Measurements from ENCODE around the gene OR2T11.

Gene OR2T11

GRCh38 chr1:248613742-248614141, 21.1 kb downstream of the OR2T11 start:
- no peaks in the 10 kb centered on the region for H4K20me1 ChIP-seq (ENCODE audit: control insufficient read depth, insufficient read depth, low read depth, low read length)
- no peaks in the 10 kb centered on the region for H3K9me2 ChIP-seq (replicated peaks; ENCODE audit: control insufficient read depth, low read length)
- peaks cover 5% of the 10 kb centered on the region; the same call in 1 of the 2 replicates for H3K27me3 ChIP-seq (ENCODE audit: control insufficient read depth, low read length)
- no peaks in the 10 kb centered on the region for H3F3A ChIP-seq (ENCODE audit: control insufficient read depth, insufficient read depth)
- no peaks in the 10 kb centered on the region for H3K4me1 ChIP-seq (ENCODE audit: control insufficient read depth, low read length)
- H3K27ac ChIP-seq (ENCODE audit: low read depth, low read length): no peak overlapping the region
- H3K4me2 ChIP-seq (ENCODE audit: low read length): no peak overlapping the region
- no peaks in the 10 kb centered on the region for H3K36me3 ChIP-seq (ENCODE audit: control insufficient read depth, low read length)
- H3K9me3 ChIP-seq (ENCODE audit: control insufficient read depth, insufficient read depth, low read length): no peaks in the 10 kb centered on the region
- TF ChIP-seq CTCF (IDR thresholded peaks at IDR 0.05; ENCODE audit: low read depth, low read length, poor library complexity, severe bottlenecking): no peak
- no peak for TF ChIP-seq EZH2phosphoT487 (IDR thresholded peaks at IDR 0.05; ENCODE audit: borderline replicate concordance, low read length)
- no peak overlapping the region for H3K4me3 ChIP-seq (ENCODE audit: low read length)
- no peaks in the 10 kb centered on the region for H3K79me2 ChIP-seq (ENCODE audit: control insufficient read depth, low read length)

GRCh38 chr1:248611883-248612414, 22.9 kb downstream of the OR2T11 start:
- Histone ChIP-seq H4K20me1 (ENCODE audit: control insufficient read depth, insufficient read depth, low read depth, low read length) (no peaks in the 10 kb centered on the region), H3K4me3 (ENCODE audit: low read length) (no peak overlapping the region), H3K4me1 (ENCODE audit: control insufficient read depth, low read length) (no peaks in the 10 kb centered on the region), H3K27me3 (ENCODE audit: control insufficient read depth, low read length) (peaks cover 5% of the 10 kb centered on the region; the same call in 1 of the 2 replicates), H3F3A (ENCODE audit: control insufficient read depth, insufficient read depth) (no peaks in the 10 kb centered on the region), H3K9me3 (ENCODE audit: control insufficient read depth, insufficient read depth, low read length) (no peaks in the 10 kb centered on the region), H3K36me3 (ENCODE audit: control insufficient read depth, low read length) (no peaks in the 10 kb centered on the region), H3K27ac (ENCODE audit: low read depth, low read length) (no peak overlapping the region), H3K79me2 (ENCODE audit: control insufficient read depth, low read length) (no peaks in the 10 kb centered on the region), H3K4me2 (ENCODE audit: low read length) (no peak overlapping the region), H3K9me2 (replicated peaks; ENCODE audit: control insufficient read depth, low read length) (no peaks in the 10 kb centered on the region)
- TF ChIP-seq CTCF (IDR thresholded peaks at IDR 0.05; ENCODE audit: low read depth, low read length, poor library complexity, severe bottlenecking) (no peak), EZH2phosphoT487 (IDR thresholded peaks at IDR 0.05; ENCODE audit: borderline replicate concordance, low read length) (no peak)

- no peaks in the 10 kb centered on the region for H3K9me2 ChIP-seq (replicated peaks; ENCODE audit: control insufficient read depth, low read length)
- no peaks in the 10 kb centered on the region for H3F3A ChIP-seq (ENCODE audit: control insufficient read depth, insufficient read depth)
- H3K27ac ChIP-seq (ENCODE audit: low read depth, low read length): no peak overlapping the region
- H3K4me1 ChIP-seq (ENCODE audit: control insufficient read depth, low read length): no peaks in the 10 kb centered on the region
- no peaks in the 10 kb centered on the region for H4K20me1 ChIP-seq (ENCODE audit: control insufficient read depth, insufficient read depth, low read depth, low read length)
- no peaks in the 10 kb centered on the region for H3K36me3 ChIP-seq (ENCODE audit: control insufficient read depth, low read length)
- peaks cover 5% of the 10 kb centered on the region; the same call in 1 of the 2 replicates for H3K27me3 ChIP-seq (ENCODE audit: control insufficient read depth, low read length)
- H3K79me2 ChIP-seq (ENCODE audit: control insufficient read depth, low read length): no peaks in the 10 kb centered on the region
- TF ChIP-seq EZH2phosphoT487 (IDR thresholded peaks at IDR 0.05; ENCODE audit: borderline replicate concordance, low read length): no peak
- no peak for TF ChIP-seq CTCF (IDR thresholded peaks at IDR 0.05; ENCODE audit: low read depth, low read length, poor library complexity, severe bottlenecking)
- no peaks in the 10 kb centered on the region for H3K9me3 ChIP-seq (ENCODE audit: control insufficient read depth, insufficient read depth, low read length)
- no peak overlapping the region for H3K4me2 ChIP-seq (ENCODE audit: low read length)
- no peak overlapping the region for H3K4me3 ChIP-seq (ENCODE audit: low read length)
These were observed 24.6 kb downstream of the OR2T11 start for GRCh38 chr1:248610301-248610700.

Data from DOHH2 (cell line).